Cardiac fibroblast (primary cell): ENCODE measurements around the gene PIGBOS1.

ENCODE experiments used
- DNase-seq, 2 donors: peaks; one replicate each; pipeline versions ENCODE4 v3.0.0 to v3.0.0-alpha.2; 2010; ENCODE audit warnings: low read depth in 2 of 2
- H3K4me3 ChIP-seq, 2 donors: replicated peaks in 1 of 2; 1 replicate in 1 of 2; 2 replicates in 1 of 2; pipeline ENCODE4 v1.5.1; 2011; ENCODE audit warnings: low read depth in 2 of 2, low read length in 2 of 2, mild to moderate bottlenecking in 2 of 2, moderate library complexity in 1 of 2
- CTCF ChIP-seq: IDR thresholded peaks from one replicate; pipeline ENCODE4 v1.5.1; 2011; ENCODE audit warnings: low read depth, mild to moderate bottlenecking, low read length, inconsistent platforms

Gene PIGBOS1

GRCh38 chr15:55279746-55280351 is 39.1 kb downstream of the PIGBOS1 start:
- H3K4me3 ChIP-seq: no peak overlapping the region
- TF ChIP-seq CTCF: no peak
- DNase-seq: peak; percentile 67 to 95

DNA sequence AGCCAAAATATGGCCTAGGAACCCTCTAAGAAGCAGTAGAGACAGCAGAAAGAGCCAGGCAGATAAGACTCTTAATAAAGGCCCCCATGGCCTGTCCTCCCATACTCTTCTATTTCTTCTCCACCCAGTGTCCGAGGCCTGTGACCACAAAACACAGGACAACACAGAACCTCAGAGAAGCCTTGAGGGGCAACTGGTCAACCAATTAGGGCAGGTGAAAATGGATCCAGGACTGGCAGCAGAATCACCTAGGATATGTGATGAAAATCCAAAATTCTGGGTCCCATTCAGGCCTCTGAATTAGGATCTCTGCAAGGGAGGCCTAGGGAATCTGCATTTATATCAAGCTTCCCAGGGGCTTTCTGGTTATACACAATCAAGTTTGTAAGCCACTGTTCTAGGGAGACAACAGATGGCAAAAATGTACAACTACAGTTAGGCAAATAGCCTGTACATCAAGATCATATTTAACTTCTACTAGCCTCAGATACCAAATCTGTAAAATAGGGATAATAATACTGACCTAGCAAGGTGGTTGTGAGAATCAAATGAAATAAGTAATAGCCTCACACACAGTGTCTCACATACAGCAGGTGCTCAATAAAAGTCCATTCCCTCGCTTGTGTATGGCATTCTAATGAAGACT is 39.7 kb downstream of the PIGBOS1 start:
- no peak for DNase-seq
- no peak for TF ChIP-seq CTCF
- no peak overlapping the region for H3K4me3 ChIP-seq

DNA sequence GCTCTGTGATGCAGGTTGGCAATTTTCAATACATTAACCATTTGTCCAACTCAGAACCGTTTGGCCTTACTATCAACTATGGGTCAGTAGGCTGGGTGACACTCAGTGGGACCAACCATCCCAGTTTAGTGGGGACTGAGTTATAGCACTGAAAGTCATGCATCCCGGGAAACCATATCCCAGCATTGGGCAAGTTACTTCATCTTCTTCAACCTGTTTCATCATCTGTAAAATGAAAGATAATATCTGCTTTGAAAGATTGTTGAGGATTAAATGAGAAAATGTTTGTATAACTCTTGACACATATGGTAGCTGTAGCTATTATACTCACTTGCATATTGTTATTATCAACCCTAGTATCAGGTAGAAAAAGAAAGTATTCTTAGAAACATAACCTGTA is 41.2 kb downstream of the PIGBOS1 start:
- TF ChIP-seq CTCF: no peak
- H3K4me3 ChIP-seq: no peak overlapping the region

DNA sequence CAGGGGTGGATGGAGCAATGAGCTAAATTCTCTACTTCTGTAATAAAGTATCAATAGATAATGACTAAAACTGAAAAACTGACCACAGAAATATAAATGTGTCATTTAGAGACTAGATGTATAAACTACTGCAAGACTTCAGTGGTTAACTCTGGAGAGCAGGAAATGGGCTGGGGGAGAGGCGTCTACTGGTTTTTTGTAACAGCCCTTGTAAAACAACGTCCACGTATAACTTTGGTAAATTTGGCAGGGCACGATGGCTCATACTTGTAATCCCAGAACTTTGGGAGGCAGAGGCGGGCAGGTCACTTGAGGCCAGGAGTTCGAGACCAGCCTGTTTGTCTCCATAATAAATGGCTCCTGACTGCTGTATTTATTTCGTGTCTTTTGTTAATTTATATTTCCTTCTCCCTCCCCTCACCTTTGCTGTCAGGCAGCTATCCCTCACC is 41.8 kb downstream of the PIGBOS1 start:
- H3K4me3 ChIP-seq: no peak overlapping the region
- no peak for DNase-seq
- no peak for TF ChIP-seq CTCF

More for the DNA sequence above, 41.2 kb downstream of the PIGBOS1 start:
- DNase-seq: no peak

DNA sequence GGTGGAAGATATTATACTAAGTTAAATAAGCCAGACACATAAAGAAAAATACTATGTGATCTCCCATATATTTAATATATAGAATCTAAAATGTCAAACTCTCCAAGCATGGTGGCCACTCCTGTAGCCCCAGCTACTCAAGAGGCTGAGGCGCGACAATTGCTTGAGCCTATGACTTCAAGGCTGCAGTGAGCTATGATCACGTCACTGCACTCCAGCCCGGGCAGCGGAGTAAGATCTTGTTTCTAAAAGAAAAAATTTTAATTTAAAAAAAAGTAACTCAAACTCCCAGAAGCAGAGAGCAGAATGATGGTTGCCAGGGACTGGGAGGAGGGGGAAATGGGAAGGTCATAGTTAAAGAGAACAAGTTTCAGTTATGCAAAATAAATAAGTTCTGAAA is 42.6 kb downstream of the PIGBOS1 start:
- DNase-seq: no peak
- H3K4me3 ChIP-seq: no peak overlapping the region
- TF ChIP-seq CTCF: no peak

GRCh38 chr15:55270291-55270690 is 48.6 kb downstream of the PIGBOS1 start:
- TF ChIP-seq CTCF: no peak
- no peak for DNase-seq
- no peak overlapping the region for H3K4me3 ChIP-seq
